Measurements from ENCODE around the gene CAMK2D. TPM values are rescaled to one million over a fixed set of nuclear protein-coding genes. Genes with fewer than 3 reads are reported as not detected.
A peak's percentile ranks its signal among the peaks of the same experiment; 100 is the strongest.

CAMK2D gene
- total and polyA plus RNA-seq, 2 donors (not counting 1 experiment from before 2014, with no cell fraction given): 120 to 262 TPM

DNA sequence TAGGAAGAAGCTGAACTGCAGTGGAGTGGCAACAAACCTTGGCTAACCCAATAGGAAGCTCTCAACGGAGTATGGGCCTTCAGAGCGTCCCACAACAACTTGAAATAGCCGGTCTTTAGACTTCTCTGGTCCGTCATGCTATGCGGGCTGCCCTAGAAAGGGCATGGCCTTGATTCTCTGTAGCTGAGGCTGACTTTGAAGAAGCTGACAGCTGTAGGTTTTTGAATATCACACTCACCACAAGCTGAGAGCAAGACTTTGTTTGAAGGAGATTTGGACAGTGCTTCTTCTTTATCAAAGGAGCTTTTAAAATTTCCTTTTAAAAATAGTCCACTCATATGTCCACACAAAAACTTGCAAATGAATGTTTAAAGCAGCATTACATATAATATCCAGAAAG is 322.9 kb downstream of the CAMK2D start:
- Histone ChIP-seq H3K4me1 (ENCODE audit: control insufficient read depth, extremely low read depth, insufficient read depth, low read length) (peaks cover 10% of the 10 kb centered on the region), H3K36me3 (ENCODE audit: control insufficient read depth, insufficient read depth, low read length) (no peaks in the 10 kb centered on the region), H3K27ac (ENCODE audit: insufficient read depth, low read length) (no peak overlapping the region), H4K20me1 (ENCODE audit: control insufficient read depth, extremely low read depth, insufficient read depth, low read length) (no peaks in the 10 kb centered on the region), H3K79me2 (ENCODE audit: control insufficient read depth, insufficient read depth, low read length) (no peaks in the 10 kb centered on the region), H3K9me3 (ENCODE audit: control insufficient read depth, insufficient read depth, low read depth, low read length) (no peaks in the 10 kb centered on the region), H3K9ac (ENCODE audit: insufficient read depth, low read length) (no peak overlapping the region), H3K4me2 (ENCODE audit: extremely low read depth, insufficient read depth, low read length) (no peak overlapping the region), H3K27me3 (ENCODE audit: control insufficient read depth, insufficient read depth, low read length) (no peaks in the 10 kb centered on the region), H3K4me3 (replicated peaks in 1 of 4; ENCODE audit: control extremely low read depth in 1 of 4, insufficient read depth in 1 of 4, low read depth in 3 of 4, low read length in 4 of 4) (no peak overlapping the region), H2AFZ (ENCODE audit: low read length) (no peak overlapping the region)
- no peak for DNase-seq (ENCODE audit: low read depth in 2 of 2)
- TF ChIP-seq, protein P1, sequence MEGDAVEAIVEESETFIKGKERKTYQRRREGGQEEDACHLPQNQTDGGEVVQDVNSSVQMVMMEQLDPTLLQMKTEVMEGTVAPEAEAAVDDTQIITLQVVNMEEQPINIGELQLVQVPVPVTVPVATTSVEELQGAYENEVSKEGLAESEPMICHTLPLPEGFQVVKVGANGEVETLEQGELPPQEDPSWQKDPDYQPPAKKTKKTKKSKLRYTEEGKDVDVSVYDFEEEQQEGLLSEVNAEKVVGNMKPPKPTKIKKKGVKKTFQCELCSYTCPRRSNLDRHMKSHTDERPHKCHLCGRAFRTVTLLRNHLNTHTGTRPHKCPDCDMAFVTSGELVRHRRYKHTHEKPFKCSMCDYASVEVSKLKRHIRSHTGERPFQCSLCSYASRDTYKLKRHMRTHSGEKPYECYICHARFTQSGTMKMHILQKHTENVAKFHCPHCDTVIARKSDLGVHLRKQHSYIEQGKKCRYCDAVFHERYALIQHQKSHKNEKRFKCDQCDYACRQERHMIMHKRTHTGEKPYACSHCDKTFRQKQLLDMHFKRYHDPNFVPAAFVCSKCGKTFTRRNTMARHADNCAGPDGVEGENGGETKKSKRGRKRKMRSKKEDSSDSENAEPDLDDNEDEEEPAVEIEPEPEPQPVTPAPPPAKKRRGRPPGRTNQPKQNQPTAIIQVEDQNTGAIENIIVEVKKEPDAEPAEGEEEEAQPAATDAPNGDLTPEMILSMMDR (conservative IDR thresholded peaks at IDR 0.05 in 1 of 2, IDR thresholded peaks at IDR 0.05 in 1 of 2; ENCODE audit: low read depth in 1 of 2, low read length in 2 of 2): no peak
- no peak for TF ChIP-seq EZH2 (IDR thresholded peaks at IDR 0.05; ENCODE audit: low read length, missing control alignments)

GRCh38 chr4:113437129-113437528 is 324.4 kb downstream of the CAMK2D start:
- Histone ChIP-seq H3K9me3 (ENCODE audit: control insufficient read depth, insufficient read depth, low read depth, low read length) (no peaks in the 10 kb centered on the region), H4K20me1 (ENCODE audit: control insufficient read depth, extremely low read depth, insufficient read depth, low read length) (no peaks in the 10 kb centered on the region), H3K4me3 (replicated peaks in 1 of 4; ENCODE audit: control extremely low read depth in 1 of 4, insufficient read depth in 1 of 4, low read depth in 3 of 4, low read length in 4 of 4) (no peak overlapping the region), H3K36me3 (ENCODE audit: control insufficient read depth, insufficient read depth, low read length) (no peaks in the 10 kb centered on the region), H3K9ac (ENCODE audit: insufficient read depth, low read length) (no peak overlapping the region), H3K4me1 (ENCODE audit: control insufficient read depth, extremely low read depth, insufficient read depth, low read length) (peaks cover 10% of the 10 kb centered on the region), H3K27ac (ENCODE audit: insufficient read depth, low read length) (no peak overlapping the region), H3K79me2 (ENCODE audit: control insufficient read depth, insufficient read depth, low read length) (no peaks in the 10 kb centered on the region), H2AFZ (ENCODE audit: low read length) (peak overlapping the region; percentile 4), H3K4me2 (ENCODE audit: extremely low read depth, insufficient read depth, low read length) (peak overlapping the region; percentile 30), H3K27me3 (ENCODE audit: control insufficient read depth, insufficient read depth, low read length) (no peaks in the 10 kb centered on the region)
- TF ChIP-seq EZH2 (IDR thresholded peaks at IDR 0.05; ENCODE audit: low read length, missing control alignments): no peak
- TF ChIP-seq, protein P1 (conservative IDR thresholded peaks at IDR 0.05 in 1 of 2, IDR thresholded peaks at IDR 0.05 in 1 of 2; ENCODE audit: low read depth in 1 of 2, low read length in 2 of 2): no peak
- DNase-seq (ENCODE audit: low read depth in 2 of 2): peak in 1 of 2 donors; percentile 70

DNA sequence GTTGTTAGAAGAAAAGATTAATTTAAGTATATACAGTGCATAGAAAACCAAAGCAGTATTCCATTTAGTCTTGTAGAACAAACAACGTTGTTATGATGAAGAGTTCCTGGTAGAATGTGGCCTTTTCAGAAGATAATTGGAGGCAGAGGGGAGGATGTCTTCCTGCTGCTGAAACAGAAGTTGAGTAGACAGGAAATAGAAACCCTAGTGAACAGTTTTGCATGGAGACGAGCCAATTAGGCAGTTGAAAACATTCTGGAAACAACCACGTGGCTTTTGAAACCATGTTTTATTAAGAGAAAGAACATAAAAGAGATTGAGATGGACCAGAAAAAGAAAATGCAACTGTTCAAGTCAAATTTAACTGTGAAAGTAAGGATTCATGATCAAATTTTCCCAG is 325.2 kb downstream of the CAMK2D start:
- DNase-seq (ENCODE audit: low read depth in 2 of 2): peak; percentile 75 to 78
- H3K4me1 ChIP-seq (ENCODE audit: control insufficient read depth, extremely low read depth, insufficient read depth, low read length): peaks cover 10% of the 10 kb centered on the region
- no peak overlapping the region for H3K4me3 ChIP-seq (replicated peaks in 1 of 4; ENCODE audit: control extremely low read depth in 1 of 4, insufficient read depth in 1 of 4, low read depth in 3 of 4, low read length in 4 of 4)
- no peaks in the 10 kb centered on the region for H3K36me3 ChIP-seq (ENCODE audit: control insufficient read depth, insufficient read depth, low read length)
- H3K9me3 ChIP-seq (ENCODE audit: control insufficient read depth, insufficient read depth, low read depth, low read length): no peaks in the 10 kb centered on the region
- H3K9ac ChIP-seq (ENCODE audit: insufficient read depth, low read length): no peak overlapping the region
- no peaks in the 10 kb centered on the region for H4K20me1 ChIP-seq (ENCODE audit: control insufficient read depth, extremely low read depth, insufficient read depth, low read length)
- H3K79me2 ChIP-seq (ENCODE audit: control insufficient read depth, insufficient read depth, low read length): no peaks in the 10 kb centered on the region
- peak overlapping the region; percentile 34 for H3K4me2 ChIP-seq (ENCODE audit: extremely low read depth, insufficient read depth, low read length)
- peak overlapping the region; percentile 49 for H3K27ac ChIP-seq (ENCODE audit: insufficient read depth, low read length)
- TF ChIP-seq, protein P1 (conservative IDR thresholded peaks at IDR 0.05 in 1 of 2, IDR thresholded peaks at IDR 0.05 in 1 of 2; ENCODE audit: low read depth in 1 of 2, low read length in 2 of 2): no peak
- TF ChIP-seq EZH2 (IDR thresholded peaks at IDR 0.05; ENCODE audit: low read length, missing control alignments): no peak
- no peaks in the 10 kb centered on the region for H3K27me3 ChIP-seq (ENCODE audit: control insufficient read depth, insufficient read depth, low read length)
- no peak overlapping the region for H2AFZ ChIP-seq (ENCODE audit: low read length)

Measured in fibroblast of lung (primary cell).